ENCODE measurements around the gene NFX1. TPM values are rescaled to one million over a fixed set of nuclear protein-coding genes. Genes with fewer than 3 reads are reported as not detected.

The NFX1 gene
- total RNA-seq, 1 experiment from 2014 or later, result 40.0 TPM

- Histone ChIP-seq H3K4me3 (ENCODE audit: low read depth, low read length, poor library complexity, severe bottlenecking) (no peak overlapping the region), H3K36me3 (ENCODE audit: insufficient read depth, low read length, poor library complexity, severe bottlenecking) (no peaks in the 10 kb centered on the region), H3K27ac (ENCODE audit: low read depth, low read length, poor library complexity, severe bottlenecking) (no peak overlapping the region), H3K27me3 (replicated peaks; ENCODE audit: insufficient read depth, low read depth, low read length, poor library complexity) (no peaks in the 10 kb centered on the region), H3K4me1 (ENCODE audit: insufficient read depth, low read length, poor library complexity, severe bottlenecking) (peaks cover 4% of the 10 kb centered on the region), H3K9me3 (ENCODE audit: low read depth, low read length, poor library complexity, severe bottlenecking) (no peaks in the 10 kb centered on the region)
- no TSS peak for BruUV-seq (replicated peaks)
- no peak for DNase-seq (ENCODE audit: low spot score)
- no peak for TF ChIP-seq EZH2 (IDR thresholded peaks at IDR 0.05; ENCODE audit: borderline replicate concordance, low read depth, low read length, poor library complexity, severe bottlenecking)
- TF ChIP-seq, protein P1, sequence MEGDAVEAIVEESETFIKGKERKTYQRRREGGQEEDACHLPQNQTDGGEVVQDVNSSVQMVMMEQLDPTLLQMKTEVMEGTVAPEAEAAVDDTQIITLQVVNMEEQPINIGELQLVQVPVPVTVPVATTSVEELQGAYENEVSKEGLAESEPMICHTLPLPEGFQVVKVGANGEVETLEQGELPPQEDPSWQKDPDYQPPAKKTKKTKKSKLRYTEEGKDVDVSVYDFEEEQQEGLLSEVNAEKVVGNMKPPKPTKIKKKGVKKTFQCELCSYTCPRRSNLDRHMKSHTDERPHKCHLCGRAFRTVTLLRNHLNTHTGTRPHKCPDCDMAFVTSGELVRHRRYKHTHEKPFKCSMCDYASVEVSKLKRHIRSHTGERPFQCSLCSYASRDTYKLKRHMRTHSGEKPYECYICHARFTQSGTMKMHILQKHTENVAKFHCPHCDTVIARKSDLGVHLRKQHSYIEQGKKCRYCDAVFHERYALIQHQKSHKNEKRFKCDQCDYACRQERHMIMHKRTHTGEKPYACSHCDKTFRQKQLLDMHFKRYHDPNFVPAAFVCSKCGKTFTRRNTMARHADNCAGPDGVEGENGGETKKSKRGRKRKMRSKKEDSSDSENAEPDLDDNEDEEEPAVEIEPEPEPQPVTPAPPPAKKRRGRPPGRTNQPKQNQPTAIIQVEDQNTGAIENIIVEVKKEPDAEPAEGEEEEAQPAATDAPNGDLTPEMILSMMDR (conservative IDR thresholded peaks at IDR 0.05; ENCODE audit: low read depth, low read length), result no peak
- ChIA-PET CTCF (interaction anchor here (0.5 kb wide), 1 partner anchor 165 kb away, joined by 3 read pairs; no protein-coding TSS in a partner anchor), POLR2A (ENCODE audit: low non-redundant PET) (no interaction called here)
- intact Hi-C loops (cut with micrococcal nuclease; ENCODE audit: unreplicated experiment), result loop anchor here (5.0 kb wide), 1 partner anchor 179 kb away; no protein-coding TSS in a partner anchor
Observed at GRCh38 chr9:33288235-33288634, 2.1 kb upstream of the NFX1 start.

GRCh38 chr9:33288828-33289483 is 1.4 kb upstream of the NFX1 start:
- no peak for TF ChIP-seq EZH2 (IDR thresholded peaks at IDR 0.05; ENCODE audit: borderline replicate concordance, low read depth, low read length, poor library complexity, severe bottlenecking)
- TF ChIP-seq, protein P1 (conservative IDR thresholded peaks at IDR 0.05; ENCODE audit: low read depth, low read length), result no peak
- no peaks in the 10 kb centered on the region for H3K9me3 ChIP-seq (ENCODE audit: low read depth, low read length, poor library complexity, severe bottlenecking)
- no peaks in the 10 kb centered on the region for H3K36me3 ChIP-seq (ENCODE audit: insufficient read depth, low read length, poor library complexity, severe bottlenecking)
- no peak for DNase-seq (ENCODE audit: low spot score)
- H3K4me1 ChIP-seq (ENCODE audit: insufficient read depth, low read length, poor library complexity, severe bottlenecking), result peaks cover 4% of the 10 kb centered on the region
- H3K4me3 ChIP-seq (ENCODE audit: low read depth, low read length, poor library complexity, severe bottlenecking), result peak overlapping the region; percentile 79
- intact Hi-C loops (cut with micrococcal nuclease; ENCODE audit: unreplicated experiment), result loop anchor here (5.0 kb wide), 1 partner anchor 178 kb away; no protein-coding TSS in a partner anchor
- no TSS peak for BruUV-seq (replicated peaks)
- ChIA-PET CTCF (interaction anchor here (0.5 kb wide), 1 partner anchor 164 kb away, joined by 3 read pairs; no protein-coding TSS in a partner anchor), POLR2A (ENCODE audit: low non-redundant PET) (no interaction called here)
- H3K27ac ChIP-seq (ENCODE audit: low read depth, low read length, poor library complexity, severe bottlenecking), result peak overlapping the region; percentile 97
- H3K27me3 ChIP-seq (replicated peaks; ENCODE audit: insufficient read depth, low read depth, low read length, poor library complexity), result no peaks in the 10 kb centered on the region

DNA sequence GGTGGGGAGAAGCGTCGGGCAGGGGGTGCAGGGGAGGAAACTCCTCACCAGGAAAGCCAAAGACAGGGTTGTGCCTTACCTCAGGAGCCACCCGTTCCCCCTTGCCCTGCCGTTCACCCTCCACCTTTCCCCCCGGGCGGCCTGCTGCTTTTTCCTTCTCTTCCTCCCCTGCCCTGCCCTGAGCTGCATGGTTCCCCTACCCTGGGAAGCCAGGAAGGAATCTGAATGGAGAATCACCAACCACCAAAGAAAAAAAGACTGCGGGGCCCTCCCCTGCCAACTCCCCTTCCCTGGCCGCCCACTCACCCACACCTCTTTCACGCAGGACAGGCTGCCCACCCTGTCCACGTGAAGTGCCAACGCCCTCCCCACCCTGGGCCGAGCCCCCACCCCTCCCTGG is 820 bp upstream of the NFX1 start:
- no peaks in the 10 kb centered on the region for H3K9me3 ChIP-seq (ENCODE audit: low read depth, low read length, poor library complexity, severe bottlenecking)
- H3K36me3 ChIP-seq (ENCODE audit: insufficient read depth, low read length, poor library complexity, severe bottlenecking), result peaks cover 1% of the 10 kb centered on the region
- ChIA-PET CTCF (interaction anchor here (0.8 to 1.0 kb wide), 3 partner anchors 177 to 292 kb away, joined by 3 to 4 read pairs (median 3); no protein-coding TSS in a partner anchor), POLR2A (ENCODE audit: low non-redundant PET) (no interaction called here)
- peaks cover 4% of the 10 kb centered on the region for H3K4me1 ChIP-seq (ENCODE audit: insufficient read depth, low read length, poor library complexity, severe bottlenecking)
- TF ChIP-seq EZH2 (IDR thresholded peaks at IDR 0.05; ENCODE audit: borderline replicate concordance, low read depth, low read length, poor library complexity, severe bottlenecking), result no peak
- TF ChIP-seq, protein P1 (conservative IDR thresholded peaks at IDR 0.05; ENCODE audit: low read depth, low read length), result no peak
- H3K27me3 ChIP-seq (replicated peaks; ENCODE audit: insufficient read depth, low read depth, low read length, poor library complexity), result no peaks in the 10 kb centered on the region
- no TSS peak for BruUV-seq (replicated peaks)
- peak overlapping the region; percentile 97 for H3K27ac ChIP-seq (ENCODE audit: low read depth, low read length, poor library complexity, severe bottlenecking)
- peak overlapping the region; percentile 79 for H3K4me3 ChIP-seq (ENCODE audit: low read depth, low read length, poor library complexity, severe bottlenecking)
- peak; percentile 27 for DNase-seq (ENCODE audit: low spot score)
- intact Hi-C loops (cut with micrococcal nuclease; ENCODE audit: unreplicated experiment), result loop anchor here (5.0 kb wide), 1 partner anchor 178 kb away; no protein-coding TSS in a partner anchor
